ENCODE measurements around the gene PYDC1. TPM values are rescaled to one million over a fixed set of nuclear protein-coding genes. Genes with fewer than 3 reads are reported as not detected.

The PYDC1 gene
- total RNA-seq, 1 donor from 2014 or later = not detected

GRCh38 chr16:31228206-31228605, 11.3 kb upstream of the PYDC1 start:
- H3K4me1 Mint-ChIP-seq = peaks cover 3% of the 10 kb centered on the region
- TF ChIP-seq, protein P1, sequence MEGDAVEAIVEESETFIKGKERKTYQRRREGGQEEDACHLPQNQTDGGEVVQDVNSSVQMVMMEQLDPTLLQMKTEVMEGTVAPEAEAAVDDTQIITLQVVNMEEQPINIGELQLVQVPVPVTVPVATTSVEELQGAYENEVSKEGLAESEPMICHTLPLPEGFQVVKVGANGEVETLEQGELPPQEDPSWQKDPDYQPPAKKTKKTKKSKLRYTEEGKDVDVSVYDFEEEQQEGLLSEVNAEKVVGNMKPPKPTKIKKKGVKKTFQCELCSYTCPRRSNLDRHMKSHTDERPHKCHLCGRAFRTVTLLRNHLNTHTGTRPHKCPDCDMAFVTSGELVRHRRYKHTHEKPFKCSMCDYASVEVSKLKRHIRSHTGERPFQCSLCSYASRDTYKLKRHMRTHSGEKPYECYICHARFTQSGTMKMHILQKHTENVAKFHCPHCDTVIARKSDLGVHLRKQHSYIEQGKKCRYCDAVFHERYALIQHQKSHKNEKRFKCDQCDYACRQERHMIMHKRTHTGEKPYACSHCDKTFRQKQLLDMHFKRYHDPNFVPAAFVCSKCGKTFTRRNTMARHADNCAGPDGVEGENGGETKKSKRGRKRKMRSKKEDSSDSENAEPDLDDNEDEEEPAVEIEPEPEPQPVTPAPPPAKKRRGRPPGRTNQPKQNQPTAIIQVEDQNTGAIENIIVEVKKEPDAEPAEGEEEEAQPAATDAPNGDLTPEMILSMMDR (IDR thresholded peaks at IDR 0.05; ENCODE audit: unreplicated experiment) = no peak
- H3K4me3 Mint-ChIP-seq = no peak overlapping the region
- H3K27me3 Mint-ChIP-seq (ENCODE audit: low read depth) = peaks cover 3% of the 10 kb centered on the region
- DNase-seq (ENCODE audit: low spot score in 2 of 2, unreplicated experiment in 2 of 2) = no peak
- H3K27ac Mint-ChIP-seq = no peak overlapping the region
- no peaks in the 10 kb centered on the region for H3K9me3 Mint-ChIP-seq
- H3K36me3 Mint-ChIP-seq = no peaks in the 10 kb centered on the region

- H3K4me1 Mint-ChIP-seq = peaks cover 3% of the 10 kb centered on the region
- H3K27me3 Mint-ChIP-seq (ENCODE audit: low read depth) = peaks cover 20% of the 10 kb centered on the region
- no peaks in the 10 kb centered on the region for H3K36me3 Mint-ChIP-seq
- no peak for DNase-seq (ENCODE audit: low spot score in 2 of 2, unreplicated experiment in 2 of 2)
- no peak overlapping the region for H3K27ac Mint-ChIP-seq
- H3K9me3 Mint-ChIP-seq = no peaks in the 10 kb centered on the region
- TF ChIP-seq, protein P1 (IDR thresholded peaks at IDR 0.05; ENCODE audit: unreplicated experiment) = no peak
- H3K4me3 Mint-ChIP-seq = no peak overlapping the region
Measured at GRCh38 chr16:31225193-31225592, 8.3 kb upstream of the PYDC1 start.

- no peak overlapping the region for H3K4me3 Mint-ChIP-seq
- TF ChIP-seq, protein P1 (IDR thresholded peaks at IDR 0.05; ENCODE audit: unreplicated experiment) = no peak
- peaks cover 27% of the 10 kb centered on the region for H3K27me3 Mint-ChIP-seq (ENCODE audit: low read depth)
- no peaks in the 10 kb centered on the region for H3K36me3 Mint-ChIP-seq
- H3K27ac Mint-ChIP-seq = no peak overlapping the region
- no peaks in the 10 kb centered on the region for H3K9me3 Mint-ChIP-seq
- DNase-seq (ENCODE audit: low spot score in 2 of 2, unreplicated experiment in 2 of 2) = no peak
- peaks cover 3% of the 10 kb centered on the region for H3K4me1 Mint-ChIP-seq
Measured at GRCh38 chr16:31224092-31224955, 7.4 kb upstream of the PYDC1 start.

DNA sequence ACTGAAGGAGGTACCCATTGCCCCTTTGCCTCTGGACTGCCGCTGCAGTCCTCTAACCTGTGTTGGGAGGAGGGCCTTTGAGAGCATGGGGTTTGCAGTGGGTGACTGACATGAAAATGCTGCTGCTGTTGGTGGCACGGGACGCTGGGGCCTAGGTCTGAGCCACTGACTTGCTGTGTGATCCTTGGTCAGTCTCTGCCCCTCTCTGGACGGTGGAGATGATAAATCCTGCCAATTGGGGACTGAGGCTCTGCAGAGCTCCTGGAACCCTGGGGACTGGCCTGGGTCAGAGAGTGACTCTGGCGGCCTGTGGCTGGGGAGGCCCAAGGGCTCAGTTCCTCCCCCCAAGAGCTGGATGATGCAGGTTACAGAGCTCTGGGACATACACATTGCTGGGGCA, 6.1 kb upstream of the PYDC1 start:
- Mint-ChIP-seq H3K9me3 (no peaks in the 10 kb centered on the region), H3K27ac (no peak overlapping the region), H3K4me3 (no peak overlapping the region), H3K36me3 (no peaks in the 10 kb centered on the region), H3K4me1 (no peaks in the 10 kb centered on the region), H3K27me3 (ENCODE audit: low read depth) (peaks cover 36% of the 10 kb centered on the region)
- TF ChIP-seq, protein P1 (IDR thresholded peaks at IDR 0.05; ENCODE audit: unreplicated experiment) = no peak
- DNase-seq (ENCODE audit: low spot score in 2 of 2, unreplicated experiment in 2 of 2) = no peak

- Mint-ChIP-seq H3K27me3 (ENCODE audit: low read depth) (peaks cover 51% of the 10 kb centered on the region), H3K36me3 (no peaks in the 10 kb centered on the region), H3K4me3 (no peak overlapping the region), H3K9me3 (no peaks in the 10 kb centered on the region), H3K4me1 (peaks cover 3% of the 10 kb centered on the region), H3K27ac (no peak overlapping the region)
- TF ChIP-seq, protein P1 (IDR thresholded peaks at IDR 0.05; ENCODE audit: unreplicated experiment) = no peak
- no peak for DNase-seq (ENCODE audit: low spot score in 2 of 2, unreplicated experiment in 2 of 2)
Measured at GRCh38 chr16:31221357-31222160, 4.6 kb upstream of the PYDC1 start.

All from mesothelial cell of epicardium (in vitro differentiated cells).